WTC11 (cell line): Measurements from ENCODE around the gene GPC6. TPM values are rescaled to one million over a fixed set of nuclear protein-coding genes. Genes with fewer than 3 reads are reported as not detected.

Source experiments
- ATAC-seq: fragments of 200-7000 bp; cut with Tn5 transposase; 2 replicates; pipeline ENCODE4 v1.10.0; 2021; ENCODE audit warnings: mild to moderate bottlenecking, moderate library complexity
- CTCF ChIA-PET: fragments of 300-600 bp; sonication (Branson Sonifier 250); formaldehyde crosslinking; loops from one replicate; lab custom pipeline; 2021; ENCODE audit warnings: antibody characterized with exemption; lab: Charles Lee
- POLR2A ChIA-PET: fragments of 350-600 bp; sonication (Branson Sonifier 250); formaldehyde crosslinking; loops from one replicate; lab custom pipeline; 2021; ENCODE audit warnings: antibody characterized with exemption; lab: Charles Lee
- DNase-seq: peaks from one replicate; pipeline ENCODE4 v3.0.0; 2021; ENCODE audit warnings: low spot score
- H3K27ac Mint-ChIP-seq: 2 replicates; pipeline ENCODE4 v1.8.0; 2021; ENCODE audit warnings: mixed read lengths
- H3K27me3 Mint-ChIP-seq: 2 replicates; pipeline ENCODE4 v1.8.0; 2021; ENCODE audit warnings: low read depth, mild to moderate bottlenecking, moderate library complexity, mixed read lengths
- H3K36me3 Mint-ChIP-seq: 2 replicates; pipeline ENCODE4 v1.8.0; 2021; ENCODE audit warnings: mixed read lengths
- H3K4me1 Mint-ChIP-seq: 2 replicates; pipeline ENCODE4 v1.8.0; 2022; ENCODE audit warnings: mixed read lengths
- H3K4me3 Mint-ChIP-seq: 2 replicates; pipeline ENCODE4 v1.8.0; 2021; ENCODE audit warnings: mild to moderate bottlenecking, moderate library complexity, mixed read lengths
- H3K9me3 Mint-ChIP-seq: 2 replicates; pipeline ENCODE4 v1.8.0; 2021; ENCODE audit warnings: mixed read lengths
- CREB1 ChIP-seq: sonication (generic); formaldehyde crosslinking; IDR thresholded peaks from 2 replicates; pipeline ENCODE4 v1.8.0; 2023; ENCODE audit warnings: mild to moderate bottlenecking, missing genetic modification reagents
- ELF4 ChIP-seq: sonication (generic); formaldehyde crosslinking; IDR thresholded peaks from 2 replicates; pipeline ENCODE4 v1.8.1; 2022; ENCODE audit warnings: low read depth, mild to moderate bottlenecking, moderate library complexity, missing genetic modification reagents
- FOXJ3 ChIP-seq: sonication (generic); formaldehyde crosslinking; IDR thresholded peaks from 2 replicates; pipeline ENCODE4 v1.9.0; 2021; ENCODE audit warnings: missing genetic modification reagents, mild to moderate bottlenecking, borderline replicate concordance
- GTF2I ChIP-seq: fragments of 250-450 bp; sonication (Bioruptor Pico); conservative IDR thresholded peaks from 2 replicates; pipeline ENCODE4 v1.4.0; 2021; ENCODE audit warnings: mild to moderate bottlenecking
- HMGA2 ChIP-seq: fragments of 250-450 bp; sonication (Bioruptor Pico); IDR thresholded peaks from 2 replicates; pipeline ENCODE4 v1.4.0; 2021; ENCODE audit warnings: mild to moderate bottlenecking, moderate library complexity
- IRF2 ChIP-seq: sonication (generic); formaldehyde crosslinking; IDR thresholded peaks from 2 replicates; pipeline ENCODE4 v1.8.0; 2022; ENCODE audit warnings: low read depth, missing genetic modification reagents, borderline replicate concordance
- NR1H2 ChIP-seq: sonication (generic); formaldehyde crosslinking; IDR thresholded peaks from 2 replicates; pipeline ENCODE4 v1.9.0; 2021; ENCODE audit warnings: mild to moderate bottlenecking, moderate library complexity, missing genetic modification reagents
- NR3C1 ChIP-seq: sonication (generic); formaldehyde crosslinking; conservative IDR thresholded peaks from 2 replicates; pipeline ENCODE4 v1.8.1; 2023; ENCODE audit warnings: low read depth, mild to moderate bottlenecking, missing genetic modification reagents
- OVOL2 ChIP-seq: fragments of 250-450 bp; sonication (Bioruptor Pico); IDR thresholded peaks from 2 replicates; pipeline ENCODE4 v1.9.0; 2021; ENCODE audit warnings: mild to moderate bottlenecking, borderline replicate concordance
- TEAD1 ChIP-seq: sonication (generic); formaldehyde crosslinking; IDR thresholded peaks from 2 replicates; pipeline ENCODE4 v1.8.0; 2022; ENCODE audit warnings: mild to moderate bottlenecking, missing genetic modification reagents
- ZNF121 ChIP-seq: sonication (generic); formaldehyde crosslinking; IDR thresholded peaks from 2 replicates; pipeline ENCODE4 v1.8.0; 2023; ENCODE audit warnings: missing genetic modification reagents
- ZNF423 ChIP-seq: fragments of 250-450 bp; sonication (Bioruptor Pico); IDR thresholded peaks from 2 replicates; pipeline ENCODE4 v2.1.2; 2022; ENCODE audit warnings: mild to moderate bottlenecking, moderate library complexity
- total RNA-seq: library from RNA; stranded (reverse); gene quantifications from 3 replicates; pipeline ENCODE4 v1.2.3, GENCODE V29; 2021
- TF ChIP-seq, protein P1 (sequence below): sonication (generic); formaldehyde crosslinking; IDR thresholded peaks from 2 replicates; pipeline ENCODE4 v1.8.1; 2022; ENCODE audit warnings: mild to moderate bottlenecking, moderate library complexity, missing genetic modification reagents
- TF ChIP-seq, protein P2 (sequence below): sonication (generic); formaldehyde crosslinking; IDR thresholded peaks from 2 replicates; pipeline ENCODE4 v1.8.0; 2022; ENCODE audit warnings: mild to moderate bottlenecking, missing genetic modification reagents
- TF ChIP-seq, protein P3 (sequence below): sonication (generic); formaldehyde crosslinking; IDR thresholded peaks from 2 replicates; pipeline ENCODE4 v1.8.0; 2023; ENCODE audit warnings: missing genetic modification reagents, mild to moderate bottlenecking, borderline replicate concordance
- TF ChIP-seq, protein P4 (sequence below): sonication (generic); formaldehyde crosslinking; IDR thresholded peaks from 2 replicates; pipeline ENCODE4 v1.8.0; 2022; ENCODE audit warnings: mild to moderate bottlenecking, missing genetic modification reagents
- TF ChIP-seq, protein P5 (sequence below): sonication (generic); formaldehyde crosslinking; IDR thresholded peaks from 2 replicates; pipeline ENCODE4 v1.8.1; 2023; ENCODE audit warnings: mild to moderate bottlenecking, moderate library complexity, missing genetic modification reagents
- TF ChIP-seq, protein P6 (sequence below): fragments of 250-450 bp; sonication (Bioruptor Pico); IDR thresholded peaks from 2 replicates; pipeline ENCODE4 v1.9.0; 2021; ENCODE audit warnings: mild to moderate bottlenecking
- TF ChIP-seq, protein P7 (sequence below): sonication (generic); formaldehyde crosslinking; IDR thresholded peaks from 2 replicates; pipeline ENCODE4 v1.8.1; 2023; ENCODE audit warnings: mild to moderate bottlenecking, missing genetic modification reagents, moderate library complexity

The GPC6 gene
- total RNA-seq, 1 experiment from 2014 or later: 19.5 TPM

DNA sequence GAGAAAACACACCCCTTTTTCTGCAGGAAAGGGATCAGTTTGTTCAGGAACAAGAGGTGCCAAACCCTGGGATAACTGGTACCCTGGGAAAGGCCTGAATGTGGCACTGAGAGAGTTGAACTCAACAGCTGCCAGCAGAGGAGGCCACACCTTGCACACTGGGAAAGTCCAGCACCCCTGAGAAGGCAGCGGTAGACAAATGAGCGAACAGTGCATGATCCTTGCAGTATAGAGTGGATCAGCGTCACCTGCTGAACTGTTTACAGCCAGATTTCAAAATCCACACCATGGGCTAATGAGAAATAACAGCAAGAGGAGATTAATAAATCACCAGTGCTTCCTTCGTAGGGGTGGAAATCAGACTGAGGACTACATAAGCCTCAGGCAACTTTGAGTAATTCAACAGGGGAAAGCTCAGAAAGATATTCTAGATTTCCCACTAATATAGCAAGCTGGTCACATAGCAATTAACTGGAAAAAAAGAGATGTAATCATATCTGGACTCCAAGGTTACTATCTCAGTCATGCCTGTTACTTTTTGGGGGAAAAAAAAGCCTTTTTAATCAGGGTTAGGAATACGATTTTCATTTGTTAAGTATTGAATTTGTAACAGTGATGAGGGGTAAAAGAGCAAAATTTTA lies 1200.8 kb downstream of the GPC6 start:
- Mint-ChIP-seq H3K27ac (no peak overlapping the region), H3K9me3 (peaks cover 12% of the 10 kb centered on the region), H3K4me1 (no peaks in the 10 kb centered on the region), H3K36me3 (peaks cover 5% of the 10 kb centered on the region; the same call in 1 of the 2 replicates), H3K27me3 (no peaks in the 10 kb centered on the region), H3K4me3 (no peak overlapping the region)
- ChIA-PET POLR2A (no interaction called here), CTCF (interaction anchor here (2.2 to 2.7 kb wide), 2 partner anchors 11 to 190 kb away, joined by 5 to 16 read pairs; no protein-coding TSS in a partner anchor)
- DNase-seq: no peak
- 0 out of 2 replicates have a peak, but pooled peaks have one; percentile 20 for ATAC-seq
- TF ChIP-seq, protein P1, sequence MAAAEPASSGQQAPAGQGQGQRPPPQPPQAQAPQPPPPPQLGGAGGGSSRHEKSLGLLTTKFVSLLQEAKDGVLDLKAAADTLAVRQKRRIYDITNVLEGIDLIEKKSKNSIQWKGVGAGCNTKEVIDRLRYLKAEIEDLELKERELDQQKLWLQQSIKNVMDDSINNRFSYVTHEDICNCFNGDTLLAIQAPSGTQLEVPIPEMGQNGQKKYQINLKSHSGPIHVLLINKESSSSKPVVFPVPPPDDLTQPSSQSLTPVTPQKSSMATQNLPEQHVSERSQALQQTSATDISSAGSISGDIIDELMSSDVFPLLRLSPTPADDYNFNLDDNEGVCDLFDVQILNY (CRISPR knock-in tag): no peak
- TF ChIP-seq NR3C1 (CRISPR knock-in tag) (no peak), TEAD1 (no peak), ZNF121 (CRISPR knock-in tag) (no peak), CREB1 (CRISPR knock-in tag) (no peak), GTF2I (no peak), ELF4 (CRISPR knock-in tag) (no peak), IRF2 (CRISPR knock-in tag) (no peak), OVOL2 (CRISPR knock-in tag) (no peak), HMGA2 (CRISPR knock-in tag) (no peak), ZNF423 (CRISPR knock-in tag) (no peak), FOXJ3 (CRISPR knock-in tag) (no peak), NR1H2 (CRISPR knock-in tag) (no peak)
- TF ChIP-seq, protein P2, sequence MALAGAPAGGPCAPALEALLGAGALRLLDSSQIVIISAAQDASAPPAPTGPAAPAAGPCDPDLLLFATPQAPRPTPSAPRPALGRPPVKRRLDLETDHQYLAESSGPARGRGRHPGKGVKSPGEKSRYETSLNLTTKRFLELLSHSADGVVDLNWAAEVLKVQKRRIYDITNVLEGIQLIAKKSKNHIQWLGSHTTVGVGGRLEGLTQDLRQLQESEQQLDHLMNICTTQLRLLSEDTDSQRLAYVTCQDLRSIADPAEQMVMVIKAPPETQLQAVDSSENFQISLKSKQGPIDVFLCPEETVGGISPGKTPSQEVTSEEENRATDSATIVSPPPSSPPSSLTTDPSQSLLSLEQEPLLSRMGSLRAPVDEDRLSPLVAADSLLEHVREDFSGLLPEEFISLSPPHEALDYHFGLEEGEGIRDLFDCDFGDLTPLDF (CRISPR knock-in tag): no peak
- TF ChIP-seq, protein P3, sequence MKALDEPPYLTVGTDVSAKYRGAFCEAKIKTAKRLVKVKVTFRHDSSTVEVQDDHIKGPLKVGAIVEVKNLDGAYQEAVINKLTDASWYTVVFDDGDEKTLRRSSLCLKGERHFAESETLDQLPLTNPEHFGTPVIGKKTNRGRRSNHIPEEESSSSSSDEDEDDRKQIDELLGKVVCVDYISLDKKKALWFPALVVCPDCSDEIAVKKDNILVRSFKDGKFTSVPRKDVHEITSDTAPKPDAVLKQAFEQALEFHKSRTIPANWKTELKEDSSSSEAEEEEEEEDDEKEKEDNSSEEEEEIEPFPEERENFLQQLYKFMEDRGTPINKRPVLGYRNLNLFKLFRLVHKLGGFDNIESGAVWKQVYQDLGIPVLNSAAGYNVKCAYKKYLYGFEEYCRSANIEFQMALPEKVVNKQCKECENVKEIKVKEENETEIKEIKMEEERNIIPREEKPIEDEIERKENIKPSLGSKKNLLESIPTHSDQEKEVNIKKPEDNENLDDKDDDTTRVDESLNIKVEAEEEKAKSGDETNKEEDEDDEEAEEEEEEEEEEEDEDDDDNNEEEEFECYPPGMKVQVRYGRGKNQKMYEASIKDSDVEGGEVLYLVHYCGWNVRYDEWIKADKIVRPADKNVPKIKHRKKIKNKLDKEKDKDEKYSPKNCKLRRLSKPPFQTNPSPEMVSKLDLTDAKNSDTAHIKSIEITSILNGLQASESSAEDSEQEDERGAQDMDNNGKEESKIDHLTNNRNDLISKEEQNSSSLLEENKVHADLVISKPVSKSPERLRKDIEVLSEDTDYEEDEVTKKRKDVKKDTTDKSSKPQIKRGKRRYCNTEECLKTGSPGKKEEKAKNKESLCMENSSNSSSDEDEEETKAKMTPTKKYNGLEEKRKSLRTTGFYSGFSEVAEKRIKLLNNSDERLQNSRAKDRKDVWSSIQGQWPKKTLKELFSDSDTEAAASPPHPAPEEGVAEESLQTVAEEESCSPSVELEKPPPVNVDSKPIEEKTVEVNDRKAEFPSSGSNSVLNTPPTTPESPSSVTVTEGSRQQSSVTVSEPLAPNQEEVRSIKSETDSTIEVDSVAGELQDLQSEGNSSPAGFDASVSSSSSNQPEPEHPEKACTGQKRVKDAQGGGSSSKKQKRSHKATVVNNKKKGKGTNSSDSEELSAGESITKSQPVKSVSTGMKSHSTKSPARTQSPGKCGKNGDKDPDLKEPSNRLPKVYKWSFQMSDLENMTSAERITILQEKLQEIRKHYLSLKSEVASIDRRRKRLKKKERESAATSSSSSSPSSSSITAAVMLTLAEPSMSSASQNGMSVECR (CRISPR knock-in tag): no peak
- TF ChIP-seq, protein P4, sequence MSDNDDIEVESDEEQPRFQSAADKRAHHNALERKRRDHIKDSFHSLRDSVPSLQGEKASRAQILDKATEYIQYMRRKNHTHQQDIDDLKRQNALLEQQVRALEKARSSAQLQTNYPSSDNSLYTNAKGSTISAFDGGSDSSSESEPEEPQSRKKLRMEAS (CRISPR knock-in tag): no peak
- TF ChIP-seq, protein P5, sequence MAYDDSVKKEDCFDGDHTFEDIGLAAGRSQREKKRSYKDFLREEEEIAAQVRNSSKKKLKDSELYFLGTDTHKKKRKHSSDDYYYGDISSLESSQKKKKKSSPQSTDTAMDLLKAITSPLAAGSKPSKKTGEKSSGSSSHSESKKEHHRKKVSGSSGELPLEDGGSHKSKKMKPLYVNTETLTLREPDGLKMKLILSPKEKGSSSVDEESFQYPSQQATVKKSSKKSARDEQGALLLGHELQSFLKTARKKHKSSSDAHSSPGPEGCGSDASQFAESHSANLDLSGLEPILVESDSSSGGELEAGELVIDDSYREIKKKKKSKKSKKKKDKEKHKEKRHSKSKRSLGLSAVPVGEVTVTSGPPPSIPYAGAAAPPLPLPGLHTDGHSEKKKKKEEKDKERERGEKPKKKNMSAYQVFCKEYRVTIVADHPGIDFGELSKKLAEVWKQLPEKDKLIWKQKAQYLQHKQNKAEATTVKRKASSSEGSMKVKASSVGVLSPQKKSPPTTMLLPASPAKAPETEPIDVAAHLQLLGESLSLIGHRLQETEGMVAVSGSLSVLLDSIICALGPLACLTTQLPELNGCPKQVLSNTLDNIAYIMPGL (CRISPR knock-in tag): no peak
- TF ChIP-seq, protein P6, sequence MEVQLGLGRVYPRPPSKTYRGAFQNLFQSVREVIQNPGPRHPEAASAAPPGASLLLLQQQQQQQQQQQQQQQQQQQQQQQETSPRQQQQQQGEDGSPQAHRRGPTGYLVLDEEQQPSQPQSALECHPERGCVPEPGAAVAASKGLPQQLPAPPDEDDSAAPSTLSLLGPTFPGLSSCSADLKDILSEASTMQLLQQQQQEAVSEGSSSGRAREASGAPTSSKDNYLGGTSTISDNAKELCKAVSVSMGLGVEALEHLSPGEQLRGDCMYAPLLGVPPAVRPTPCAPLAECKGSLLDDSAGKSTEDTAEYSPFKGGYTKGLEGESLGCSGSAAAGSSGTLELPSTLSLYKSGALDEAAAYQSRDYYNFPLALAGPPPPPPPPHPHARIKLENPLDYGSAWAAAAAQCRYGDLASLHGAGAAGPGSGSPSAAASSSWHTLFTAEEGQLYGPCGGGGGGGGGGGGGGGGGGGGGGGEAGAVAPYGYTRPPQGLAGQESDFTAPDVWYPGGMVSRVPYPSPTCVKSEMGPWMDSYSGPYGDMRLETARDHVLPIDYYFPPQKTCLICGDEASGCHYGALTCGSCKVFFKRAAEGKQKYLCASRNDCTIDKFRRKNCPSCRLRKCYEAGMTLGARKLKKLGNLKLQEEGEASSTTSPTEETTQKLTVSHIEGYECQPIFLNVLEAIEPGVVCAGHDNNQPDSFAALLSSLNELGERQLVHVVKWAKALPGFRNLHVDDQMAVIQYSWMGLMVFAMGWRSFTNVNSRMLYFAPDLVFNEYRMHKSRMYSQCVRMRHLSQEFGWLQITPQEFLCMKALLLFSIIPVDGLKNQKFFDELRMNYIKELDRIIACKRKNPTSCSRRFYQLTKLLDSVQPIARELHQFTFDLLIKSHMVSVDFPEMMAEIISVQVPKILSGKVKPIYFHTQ (CRISPR knock-in tag): no peak
- TF ChIP-seq, protein P7, sequence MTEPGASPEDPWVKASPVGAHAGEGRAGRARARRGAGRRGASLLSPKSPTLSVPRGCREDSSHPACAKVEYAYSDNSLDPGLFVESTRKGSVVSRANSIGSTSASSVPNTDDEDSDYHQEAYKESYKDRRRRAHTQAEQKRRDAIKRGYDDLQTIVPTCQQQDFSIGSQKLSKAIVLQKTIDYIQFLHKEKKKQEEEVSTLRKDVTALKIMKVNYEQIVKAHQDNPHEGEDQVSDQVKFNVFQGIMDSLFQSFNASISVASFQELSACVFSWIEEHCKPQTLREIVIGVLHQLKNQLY (CRISPR knock-in tag): no peak
- TF ChIP-seq, all 79 proteins: peak for 0
